Peyer's patch (tissue), 4 donors: ENCODE measurements around the gene HSPA12B. TPM values are rescaled to one million over a fixed set of nuclear protein-coding genes. Genes with fewer than 3 reads are reported as not detected.

Experiments
- DNase-seq, 3 donors: peaks; one replicate each; pipeline ENCODE4 v3.0.0-alpha.2; 2017 to 2019
- H3K27ac ChIP-seq, 4 donors: fragments of 200-600 bp; sonication (generic); one replicate each; pipeline ENCODE4 v1.5.1; 2016 to 2019
- H3K27me3 ChIP-seq, 2 donors: fragments of 200-600 bp; sonication (generic); one replicate each; pipeline ENCODE4 v1.5.1; 2019
- H3K36me3 ChIP-seq, 3 donors: fragments of 200-600 bp; sonication (generic); one replicate each; pipeline ENCODE4 v1.5.1; 2016 to 2019
- H3K4me1 ChIP-seq, 4 donors: fragments of 200-600 bp; sonication (generic); one replicate each; pipeline ENCODE4 v1.5.1; 2016 to 2019
- H3K4me3 ChIP-seq, 4 donors: fragments of 200-600 bp; sonication (generic); 1 replicate in 3 of 4; 2 replicates in 1 of 4; pipeline ENCODE4 v1.5.1; 2016 to 2019; ENCODE audit warnings: mild to moderate bottlenecking in 1 of 4
- H3K9me3 ChIP-seq, 4 donors: fragments of 200-600 bp; sonication (generic); one replicate each; pipeline ENCODE4 v1.5.1; 2016 to 2019; ENCODE audit warnings: mild to moderate bottlenecking in 1 of 4
- CTCF ChIP-seq, 6 experiments: fragments of 450-650 bp in 4 of 6; fragments of 200-600 bp in 2 of 6; sonication (generic) in 1 of 6; IDR thresholded peaks; one replicate each; pipeline ENCODE4 v1.5.1; 2017 to 2019; ENCODE audit warnings: antibody characterized with exemption in 6 of 6, mild to moderate bottlenecking in 3 of 6, moderate library complexity in 1 of 6
- POLR2A ChIP-seq, 2 donors: fragments of 450-650 bp; IDR thresholded peaks; one replicate each; pipeline ENCODE4 v1.5.1; 2017; ENCODE audit warnings: antibody characterized with exemption in 2 of 2, mild to moderate bottlenecking in 2 of 2, moderate library complexity in 2 of 2
- total RNA-seq, 4 donors: library from RNA; depleted of rRNA; stranded (reverse); fragments of >200 nt; gene quantifications; one replicate each; pipeline ENCODE4 v1.1.0, GENCODE V29; 2016

The HSPA12B gene
- total RNA-seq, 4 donors from 2014 or later = 1.2 to 4.3 (median 2.3) TPM

GRCh38 chr20:3757268-3757667 lies 24.8 kb downstream of the HSPA12B start:
- Histone ChIP-seq H3K36me3 (peaks cover 0 to 5% (median 0%) of the 10 kb centered on the region in 3 donors), H3K27ac (no peak overlapping the region), H3K9me3 (no peaks in the 10 kb centered on the region), H3K4me3 (no peak overlapping the region), H3K4me1 (peaks cover 0 to under 1% (median 0%) of the 10 kb centered on the region in 4 donors), H3K27me3 (no peaks in the 10 kb centered on the region)
- no peak for TF ChIP-seq POLR2A (IDR thresholded peaks at IDR 0.05)
- TF ChIP-seq CTCF (IDR thresholded peaks at IDR 0.05) = no peak
- no peak for DNase-seq

DNA sequence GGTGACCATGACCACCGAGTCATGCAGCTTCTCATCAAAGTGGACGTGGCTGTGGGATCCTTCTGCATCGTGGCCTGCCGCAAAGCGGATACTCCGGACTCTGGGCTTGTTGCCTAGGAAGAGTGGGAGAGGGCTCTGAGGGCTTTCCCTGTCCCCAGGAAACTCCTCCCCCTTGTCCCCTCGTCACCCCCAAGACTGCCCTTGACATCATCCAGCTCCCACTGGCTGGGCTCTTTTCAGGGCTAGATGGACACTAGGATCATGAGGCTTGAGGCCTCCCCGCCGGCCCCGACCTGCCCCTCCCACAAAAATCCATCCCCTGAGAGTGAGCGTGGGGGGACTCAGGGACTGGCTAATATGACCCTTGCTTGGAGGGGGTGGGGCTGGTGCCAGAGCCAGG lies 26.1 kb downstream of the HSPA12B start:
- TF ChIP-seq CTCF (IDR thresholded peaks at IDR 0.05) = no peak
- no peak for TF ChIP-seq POLR2A (IDR thresholded peaks at IDR 0.05)
- Histone ChIP-seq H3K4me3 (no peak overlapping the region), H3K4me1 (peaks cover 0 to under 1% (median 0%) of the 10 kb centered on the region in 4 donors), H3K9me3 (no peaks in the 10 kb centered on the region), H3K36me3 (peaks cover 0 to 5% (median 0%) of the 10 kb centered on the region in 3 donors), H3K27ac (no peak overlapping the region), H3K27me3 (no peaks in the 10 kb centered on the region)
- no peak for DNase-seq

GRCh38 chr20:3759316-3759823 lies 26.9 kb downstream of the HSPA12B start:
- no peak for TF ChIP-seq CTCF (IDR thresholded peaks at IDR 0.05)
- H3K4me1 ChIP-seq = peaks cover 0 to 8% (median 0%) of the 10 kb centered on the region in 4 donors
- H3K4me3 ChIP-seq = no peak overlapping the region
- no peaks in the 10 kb centered on the region for H3K9me3 ChIP-seq
- no peaks in the 10 kb centered on the region for H3K27me3 ChIP-seq
- DNase-seq = no peak
- peaks cover 0 to 5% (median 0%) of the 10 kb centered on the region in 3 donors for H3K36me3 ChIP-seq
- no peak overlapping the region for H3K27ac ChIP-seq

DNA sequence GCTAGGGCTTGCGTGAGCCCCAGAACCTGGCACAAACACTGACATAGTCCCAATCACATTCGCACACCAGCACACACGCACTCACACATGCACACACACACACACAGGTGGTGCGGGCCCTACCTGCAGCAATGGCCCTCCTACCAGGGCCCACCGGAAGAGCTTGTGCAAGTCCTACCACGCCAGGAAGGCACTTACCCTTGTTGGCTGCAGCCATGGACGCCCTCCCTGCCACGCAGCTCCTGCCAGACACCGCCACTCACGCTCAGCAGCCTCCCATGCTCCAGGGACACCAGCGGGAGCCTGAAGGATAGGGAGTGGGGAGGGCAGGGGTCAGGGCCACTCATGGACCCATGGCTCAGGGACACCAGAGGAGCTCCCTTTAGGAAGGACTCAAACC lies 27.4 kb downstream of the HSPA12B start:
- Histone ChIP-seq H3K27ac (no peak overlapping the region), H3K9me3 (no peaks in the 10 kb centered on the region), H3K27me3 (no peaks in the 10 kb centered on the region), H3K36me3 (peaks cover 0 to 5% (median 0%) of the 10 kb centered on the region in 3 donors), H3K4me1 (peaks cover 0 to 8% (median 0%) of the 10 kb centered on the region in 4 donors), H3K4me3 (no peak overlapping the region)
- TF ChIP-seq CTCF (IDR thresholded peaks at IDR 0.05) = no peak
- TF ChIP-seq POLR2A (IDR thresholded peaks at IDR 0.05) = no peak
- no peak for DNase-seq

- Histone ChIP-seq H3K4me3 (no peak overlapping the region), H3K27me3 (no peaks in the 10 kb centered on the region), H3K4me1 (peaks cover 0 to 11% (median 0%) of the 10 kb centered on the region in 4 donors), H3K36me3 (peaks cover 0 to 5% (median 0%) of the 10 kb centered on the region in 3 donors), H3K9me3 (no peaks in the 10 kb centered on the region), H3K27ac (no peak overlapping the region)
- DNase-seq = no peak
- no peak for TF ChIP-seq CTCF (IDR thresholded peaks at IDR 0.05)
These were observed 28.3 kb downstream of the HSPA12B start for GRCh38 chr20:3760655-3761348.
